ENCODE measurements around the gene WNT7A. TPM values are rescaled to one million over a fixed set of nuclear protein-coding genes. Genes with fewer than 3 reads are reported as not detected.

The WNT7A gene
- total and polyA plus RNA-seq, 4 experiments from 2014 or later: 8.3 to 19.3 (median 13.5) TPM

GRCh38 chr3:13827256-13827655, 52.6 kb downstream of the WNT7A start:
- H3K27ac Mint-ChIP-seq: peak overlapping the region in 1 of 7 donors; percentile 46
- intact Hi-C loops (cut with micrococcal nuclease): no loop called here

GRCh38 chr3:13826672-13827071, 53.2 kb downstream of the WNT7A start:
- DNase-seq: no peak
- Mint-ChIP-seq H3K4me1 (peaks cover 2 to 48% (median 15%) of the 10 kb centered on the region in 4 donors), H3K27ac (peak overlapping the region in 4 of 7 donors; percentile 65 to 87 (median 83)), H3K36me3 (peaks cover 29 to 36% of the 10 kb centered on the region in 2 donors), H3K27me3 (no peaks in the 10 kb centered on the region), H3K4me3 (no peak overlapping the region), H3K9me3 (peaks cover 0 to 5% (median 0%) of the 10 kb centered on the region in 8 donors)
- no peaks in the 10 kb centered on the region for H3K4me1 ChIP-seq (ENCODE audit: insufficient read depth, low read length)
- POLR2A ChIA-PET (ENCODE audit: partially characterized antibody): interaction anchor here (1.2 to 1.6 kb wide), 2 partner anchors 54 to 56 kb away, joined by 3 to 4 read pairs; partner anchors contain the start of gene WNT7A
- H3K27ac ChIP-seq (ENCODE audit: low read depth, low read length): no peak overlapping the region
- no peaks in the 10 kb centered on the region for H3K27me3 ChIP-seq (ENCODE audit: insufficient read depth, low read length)
- CTCF ChIA-PET (ENCODE audit: partially characterized antibody): interaction anchor here (0.8 to 3.7 kb wide), 8 partner anchors 12 to 169 kb away, joined by 3 to 32 read pairs (median 4); partner anchors contain the start of gene WNT7A
- no peaks in the 10 kb centered on the region for H3K9me3 ChIP-seq (ENCODE audit: control insufficient read depth in 1 of 2, low read length in 2 of 2)
- no peaks in the 10 kb centered on the region for H3K36me3 ChIP-seq (ENCODE audit: insufficient read depth, low read length)
- intact Hi-C loops (cut with micrococcal nuclease): loop anchor here (1.0 kb wide), 1 partner anchor 54 kb away; the partner anchor contains the start of gene WNT7A
- no peak overlapping the region for H3K4me3 ChIP-seq (ENCODE audit: low read length in 2 of 2)

More at GRCh38 chr3:13827256-13827655, 52.6 kb downstream of the WNT7A start:
- Histone ChIP-seq H3K27me3 (ENCODE audit: insufficient read depth, low read length) (no peaks in the 10 kb centered on the region), H3K9me3 (ENCODE audit: control insufficient read depth in 1 of 2, low read length in 2 of 2) (no peaks in the 10 kb centered on the region), H3K4me3 (ENCODE audit: low read length in 2 of 2) (no peak overlapping the region), H3K36me3 (ENCODE audit: insufficient read depth, low read length) (no peaks in the 10 kb centered on the region), H3K4me1 (ENCODE audit: insufficient read depth, low read length) (no peaks in the 10 kb centered on the region), H3K27ac (ENCODE audit: low read depth, low read length) (no peak overlapping the region)
- Mint-ChIP-seq H3K36me3 (peaks cover 26 to 33% of the 10 kb centered on the region in 2 donors), H3K4me3 (no peak overlapping the region), H3K9me3 (peaks cover 0 to 3% (median 0%) of the 10 kb centered on the region in 8 donors), H3K4me1 (peaks cover 2 to 48% (median 15%) of the 10 kb centered on the region in 4 donors), H3K27me3 (no peaks in the 10 kb centered on the region)
- CTCF ChIA-PET (ENCODE audit: partially characterized antibody): interaction anchor here (0.8 to 3.7 kb wide), 7 partner anchors 11 to 170 kb away, joined by 3 to 32 read pairs (median 4); partner anchors contain the start of gene WNT7A
- POLR2A ChIA-PET (ENCODE audit: partially characterized antibody): interaction anchor here (1.2 kb wide), 1 partner anchor 55 kb away, joined by 3 read pairs; no protein-coding TSS in a partner anchor
- no peak for DNase-seq

GRCh38 chr3:13825821-13826220, 54.0 kb downstream of the WNT7A start:
- Mint-ChIP-seq H3K36me3 (peaks cover 28 to 42% of the 10 kb centered on the region in 2 donors), H3K9me3 (peaks cover 0 to 5% (median 0%) of the 10 kb centered on the region in 8 donors), H3K4me3 (no peak overlapping the region), H3K27me3 (no peaks in the 10 kb centered on the region), H3K4me1 (peaks cover 2 to 42% (median 13%) of the 10 kb centered on the region in 4 donors), H3K27ac (peak overlapping the region in 2 of 7 donors; percentile 41 to 52)
- POLR2A ChIA-PET (ENCODE audit: partially characterized antibody): interaction anchor here (1.2 to 1.6 kb wide), 2 partner anchors 55 to 56 kb away, joined by 3 to 4 read pairs; partner anchors contain the start of gene WNT7A
- intact Hi-C loops (cut with micrococcal nuclease): loop anchor here (1.0 kb wide), 1 partner anchor 54 kb away; the partner anchor contains the start of gene WNT7A
- Histone ChIP-seq H3K4me3 (ENCODE audit: low read length in 2 of 2) (no peak overlapping the region), H3K36me3 (ENCODE audit: insufficient read depth, low read length) (no peaks in the 10 kb centered on the region), H3K4me1 (ENCODE audit: insufficient read depth, low read length) (no peaks in the 10 kb centered on the region), H3K27me3 (ENCODE audit: insufficient read depth, low read length) (no peaks in the 10 kb centered on the region), H3K27ac (ENCODE audit: low read depth, low read length) (no peak overlapping the region), H3K9me3 (ENCODE audit: control insufficient read depth in 1 of 2, low read length in 2 of 2) (no peaks in the 10 kb centered on the region)
- no peak for DNase-seq
- CTCF ChIA-PET (ENCODE audit: partially characterized antibody): interaction anchor here (1.3 to 3.7 kb wide), 5 partner anchors 12 to 169 kb away, joined by 3 to 32 read pairs (median 5); partner anchors contain the start of gene WNT7A

GRCh38 chr3:13825311-13825579, 54.6 kb downstream of the WNT7A start:
- ChIA-PET CTCF (ENCODE audit: partially characterized antibody) (interaction anchor here (0.8 to 3.7 kb wide), 4 partner anchors 11 to 59 kb away, joined by 3 to 32 read pairs (median 6); partner anchors contain the start of gene WNT7A), POLR2A (ENCODE audit: partially characterized antibody) (interaction anchor here (1.6 kb wide), 1 partner anchor 55 kb away, joined by 4 read pairs; the partner anchor contains the start of gene WNT7A)
- Histone ChIP-seq H3K27me3 (ENCODE audit: insufficient read depth, low read length) (no peaks in the 10 kb centered on the region), H3K9me3 (ENCODE audit: control insufficient read depth in 1 of 2, low read length in 2 of 2) (no peaks in the 10 kb centered on the region), H3K4me1 (ENCODE audit: insufficient read depth, low read length) (no peaks in the 10 kb centered on the region), H3K36me3 (ENCODE audit: insufficient read depth, low read length) (no peaks in the 10 kb centered on the region), H3K27ac (ENCODE audit: low read depth, low read length) (no peak overlapping the region), H3K4me3 (ENCODE audit: low read length in 2 of 2) (no peak overlapping the region)
- Mint-ChIP-seq H3K9me3 (peaks cover 0 to 5% (median 0%) of the 10 kb centered on the region in 8 donors), H3K36me3 (peaks cover 23 to 39% of the 10 kb centered on the region in 2 donors), H3K4me3 (no peak overlapping the region), H3K4me1 (peaks cover 2 to 37% (median 10%) of the 10 kb centered on the region in 4 donors), H3K27ac (peak overlapping the region in 2 of 7 donors; percentile 18 to 73), H3K27me3 (no peaks in the 10 kb centered on the region)
- intact Hi-C loops (cut with micrococcal nuclease): no loop called here
- DNase-seq: no peak

- H3K36me3 ChIP-seq (ENCODE audit: insufficient read depth, low read length): no peaks in the 10 kb centered on the region
- Mint-ChIP-seq H3K27ac (peak overlapping the region in 3 of 7 donors; percentile 18 to 73 (median 29)), H3K4me3 (no peak overlapping the region), H3K4me1 (peaks cover 2 to 37% (median 9%) of the 10 kb centered on the region in 4 donors), H3K9me3 (peaks cover 0 to 9% (median 2%) of the 10 kb centered on the region in 8 donors), H3K36me3 (peaks cover 23 to 44% of the 10 kb centered on the region in 2 donors), H3K27me3 (no peaks in the 10 kb centered on the region)
- H3K4me3 ChIP-seq (ENCODE audit: low read length in 2 of 2): no peak overlapping the region
- H3K4me1 ChIP-seq (ENCODE audit: insufficient read depth, low read length): no peaks in the 10 kb centered on the region
- DNase-seq: no peak
- H3K27me3 ChIP-seq (ENCODE audit: insufficient read depth, low read length): no peaks in the 10 kb centered on the region
- POLR2A ChIA-PET (ENCODE audit: partially characterized antibody): no interaction called here
- CTCF ChIA-PET (ENCODE audit: partially characterized antibody): interaction anchor here (0.8 to 3.7 kb wide), 4 partner anchors 12 to 60 kb away, joined by 3 to 32 read pairs (median 6); partner anchors contain the start of gene WNT7A
- intact Hi-C loops (cut with micrococcal nuclease): no loop called here
- H3K9me3 ChIP-seq (ENCODE audit: control insufficient read depth in 1 of 2, low read length in 2 of 2): no peaks in the 10 kb centered on the region
- H3K27ac ChIP-seq (ENCODE audit: low read depth, low read length): no peak overlapping the region
Measured at GRCh38 chr3:13824521-13825310, 55.2 kb downstream of the WNT7A start.

- no peaks in the 10 kb centered on the region for H3K27me3 Mint-ChIP-seq
- POLR2A ChIA-PET (ENCODE audit: partially characterized antibody): no interaction called here
- peaks cover 25 to 46% of the 10 kb centered on the region in 2 donors for H3K36me3 Mint-ChIP-seq
Measured at GRCh38 chr3:13823692-13824091, 56.2 kb downstream of the WNT7A start.

More at GRCh38 chr3:13823692-13824091, 56.2 kb downstream of the WNT7A start:
- Histone ChIP-seq H3K27ac (ENCODE audit: low read depth, low read length) (no peak overlapping the region), H3K36me3 (ENCODE audit: insufficient read depth, low read length) (no peaks in the 10 kb centered on the region), H3K9me3 (ENCODE audit: control insufficient read depth in 1 of 2, low read length in 2 of 2) (no peaks in the 10 kb centered on the region), H3K4me1 (ENCODE audit: insufficient read depth, low read length) (no peaks in the 10 kb centered on the region), H3K27me3 (ENCODE audit: insufficient read depth, low read length) (no peaks in the 10 kb centered on the region), H3K4me3 (ENCODE audit: low read length in 2 of 2) (no peak overlapping the region)
- CTCF ChIA-PET (ENCODE audit: partially characterized antibody): interaction anchor here (1.0 to 3.7 kb wide), 3 partner anchors 57 to 61 kb away, joined by 4 to 32 read pairs (median 10); partner anchors contain the start of gene WNT7A
- DNase-seq: no peak
- Mint-ChIP-seq H3K4me3 (no peak overlapping the region), H3K4me1 (peaks cover 2 to 33% (median 9%) of the 10 kb centered on the region in 4 donors), H3K27ac (no peak overlapping the region), H3K9me3 (peaks cover 0 to 16% (median 5%) of the 10 kb centered on the region in 8 donors)
- intact Hi-C loops (cut with micrococcal nuclease): no loop called here
